ENCODE measurements around the gene ARHGAP26.

ARHGAP26 gene

DNA sequence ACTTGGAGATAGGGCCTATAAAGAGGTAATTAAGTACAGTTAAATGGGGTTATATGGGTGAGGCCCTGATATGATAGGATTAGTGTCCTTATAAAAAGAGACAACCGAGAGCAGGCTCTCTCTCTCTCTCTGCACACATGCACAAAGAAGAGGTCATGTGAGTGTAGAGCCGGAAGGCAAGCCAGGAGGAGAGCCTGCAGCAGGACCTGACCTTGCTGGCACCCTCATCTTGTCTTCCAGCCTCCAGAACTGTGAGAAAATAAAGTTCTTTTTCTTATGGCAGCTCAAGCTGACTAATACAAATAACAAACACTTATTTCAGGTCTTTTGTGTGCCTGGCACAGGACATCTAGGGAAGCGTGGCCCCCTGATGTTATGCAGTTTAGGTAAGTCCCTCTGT is 62.1 kb downstream of the ARHGAP26 start:
- no peak for DNase-seq

DNA sequence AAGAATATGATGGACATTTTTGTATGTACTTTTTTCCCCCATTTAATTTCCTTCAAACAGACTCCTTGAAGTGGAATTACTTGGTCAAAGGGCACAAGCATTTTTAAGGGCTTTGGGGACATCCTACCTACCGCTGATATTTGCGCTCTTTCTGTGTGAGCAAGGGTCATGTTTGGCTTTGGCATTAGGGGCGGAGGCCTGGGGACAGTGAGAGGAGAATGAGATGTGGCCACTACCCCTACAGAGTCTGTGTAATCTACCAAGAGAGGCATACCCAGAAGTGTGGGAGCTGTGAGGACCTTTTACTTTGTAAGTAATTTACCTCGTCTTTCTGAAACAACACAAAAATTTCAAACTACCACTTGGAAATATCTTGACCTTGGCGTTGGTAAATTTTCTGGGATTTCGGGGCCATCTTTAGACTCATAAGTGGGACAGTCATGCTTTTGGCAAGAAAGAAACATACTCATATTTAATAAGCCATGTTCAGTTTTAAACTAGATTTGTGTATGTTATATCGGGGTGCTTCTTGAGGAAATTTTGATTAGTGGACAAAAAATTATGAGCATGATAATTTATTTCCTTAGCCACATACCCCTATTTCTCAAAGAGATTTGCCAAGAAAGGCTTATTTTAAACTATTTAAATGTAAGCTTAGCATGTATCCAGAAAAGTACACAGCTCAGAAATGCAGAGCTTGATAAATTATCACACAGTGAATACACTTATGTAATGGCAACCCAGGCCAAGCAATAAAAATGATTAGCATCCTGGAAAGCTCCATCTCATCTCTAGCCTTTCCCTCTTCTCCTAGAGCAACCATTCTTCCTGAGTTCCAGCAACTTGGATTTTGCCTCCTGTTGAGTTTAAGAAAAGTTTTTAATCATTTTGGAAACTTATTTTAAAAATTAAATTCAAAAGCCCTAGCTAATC is 63.6 kb downstream of the ARHGAP26 start:
- DNase-seq: no peak

DNA sequence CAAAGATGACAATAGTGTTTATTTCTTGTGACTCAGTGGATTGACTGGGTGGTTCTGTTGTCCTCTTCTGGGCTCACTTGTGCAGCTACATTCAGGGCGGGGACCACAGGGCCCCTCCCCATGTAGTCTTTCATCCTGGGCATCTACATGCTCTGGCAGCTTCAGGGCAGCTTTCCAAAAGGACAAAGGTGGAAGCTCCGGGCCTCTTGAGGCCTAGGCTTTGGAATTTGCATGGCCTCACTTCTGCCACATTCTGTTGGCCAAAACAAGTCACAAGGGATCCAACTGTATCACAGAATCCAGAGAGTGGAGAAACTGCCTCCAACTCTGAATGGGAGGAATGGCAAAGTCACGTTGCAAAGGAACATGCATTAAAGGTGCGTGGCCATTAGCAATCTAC is 64.3 kb downstream of the ARHGAP26 start:
- DNase-seq: no peak

DNA sequence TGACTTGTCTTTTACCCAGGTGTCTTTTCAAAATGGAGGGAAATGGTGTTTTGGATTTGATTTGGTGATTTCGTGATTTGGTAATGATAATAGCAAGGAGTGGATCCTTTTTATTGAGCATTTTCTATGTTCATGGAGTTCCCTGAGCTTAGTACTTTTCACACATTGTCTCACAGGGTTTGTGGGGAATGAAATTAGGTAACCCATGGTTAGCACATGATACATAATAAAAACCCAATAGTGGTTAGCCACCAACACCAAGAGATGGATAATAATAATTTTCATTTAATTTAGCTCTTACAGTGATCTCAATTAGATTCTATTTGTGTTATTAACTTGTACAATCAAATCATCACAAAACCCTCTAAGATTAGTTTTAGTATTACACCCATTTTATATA is 65.4 kb downstream of the ARHGAP26 start:
- no peak for DNase-seq

DNA sequence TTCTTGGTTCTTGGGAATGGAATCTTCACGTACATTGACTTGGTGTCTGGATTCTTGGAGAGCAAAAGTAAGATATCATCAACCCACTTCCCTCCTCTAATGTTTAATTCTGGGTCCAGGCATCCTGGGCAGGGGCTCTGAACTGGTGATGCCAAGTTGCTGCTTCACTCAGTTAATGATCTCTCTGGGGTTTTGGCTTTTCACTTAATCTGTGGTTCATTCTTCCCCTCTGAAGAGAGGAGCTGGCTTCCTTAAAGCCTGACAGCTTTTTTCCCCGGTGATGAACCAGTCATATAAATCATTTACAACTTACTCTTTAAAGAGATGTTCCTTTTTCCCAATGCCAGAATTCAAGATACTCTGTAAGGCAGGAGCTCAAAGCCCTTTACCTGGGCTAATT is 65.9 kb downstream of the ARHGAP26 start:
- no peak for DNase-seq

DNA sequence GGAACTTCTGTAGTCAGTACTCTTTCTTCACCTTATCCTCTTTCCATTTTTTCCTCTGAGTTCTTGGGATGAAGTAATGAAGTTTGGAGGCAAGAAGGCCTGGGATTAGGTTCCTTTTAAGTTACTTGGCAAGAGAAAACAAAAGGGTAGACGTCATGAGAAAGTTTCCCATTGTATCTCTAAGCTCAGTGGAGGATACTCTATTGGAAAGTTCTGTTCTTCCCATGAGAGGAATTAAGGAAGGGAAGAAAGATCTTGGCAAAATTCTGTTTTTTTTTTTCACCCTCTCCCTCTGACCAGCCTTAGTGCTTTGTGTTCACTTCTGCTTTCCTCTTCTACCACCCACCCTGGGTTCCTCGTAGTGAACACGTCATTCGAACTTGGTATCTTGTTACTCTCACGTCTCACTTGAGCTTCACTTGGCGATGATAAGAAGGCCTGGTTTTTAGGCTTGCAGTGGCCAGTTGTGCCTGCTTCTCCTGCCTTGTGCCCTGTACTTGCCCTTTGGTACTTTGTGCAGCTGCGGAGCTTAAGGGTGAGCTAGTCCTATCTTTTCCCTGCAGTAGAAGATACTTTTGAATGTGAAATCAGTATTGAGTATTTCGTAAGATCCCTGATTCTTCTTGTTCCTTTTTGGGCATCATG is 67.0 kb downstream of the ARHGAP26 start:
- no peak for DNase-seq

DNA sequence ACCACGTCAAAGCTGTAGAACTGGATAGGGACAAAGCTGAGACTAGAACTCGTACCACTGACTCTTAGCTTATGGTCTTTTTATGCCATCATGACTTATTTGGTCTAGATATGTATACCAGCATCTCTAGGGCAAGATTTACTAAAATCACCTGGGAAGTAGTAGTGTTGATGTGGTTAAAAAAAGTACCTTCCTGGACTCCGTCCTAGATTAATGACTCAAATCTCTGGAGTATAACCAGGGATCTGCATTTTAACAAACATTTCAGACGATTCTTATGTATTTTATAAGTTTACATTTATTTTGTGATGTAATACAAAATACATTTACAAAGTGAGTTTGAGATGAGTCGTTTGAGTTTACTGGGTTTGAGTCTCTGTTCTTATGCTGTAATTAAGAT is 68.7 kb downstream of the ARHGAP26 start:
- DNase-seq: no peak

DNA sequence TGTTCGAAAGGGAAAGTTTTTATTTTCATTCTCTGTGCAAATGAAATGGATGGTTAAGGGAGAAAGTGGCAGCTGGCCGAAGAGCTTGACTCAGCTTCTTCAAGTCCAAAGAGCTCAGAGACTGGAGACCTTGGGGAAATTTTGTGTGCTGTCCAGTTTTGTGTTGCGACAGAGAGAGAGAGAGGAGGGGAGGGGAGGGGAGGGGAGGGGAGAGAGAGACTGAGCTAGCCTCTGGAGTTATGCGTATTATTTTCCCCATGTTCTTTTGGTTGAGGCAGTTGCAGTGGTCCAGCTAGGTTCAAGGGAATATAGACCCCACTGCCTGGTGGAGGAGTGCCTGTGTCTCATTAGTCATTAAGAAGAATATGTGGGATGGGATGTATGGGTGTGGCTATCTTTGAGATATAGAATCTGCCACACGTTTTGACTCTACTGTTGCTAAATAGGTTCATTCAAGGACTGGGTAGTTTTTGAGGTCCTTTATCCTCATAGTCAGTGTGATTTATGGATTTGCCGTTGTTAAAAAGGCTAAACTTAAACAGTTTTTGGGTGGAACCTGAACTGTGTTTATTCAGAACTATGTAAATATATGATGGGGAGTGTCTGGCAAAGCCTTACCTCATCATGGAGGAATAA is 69.7 kb downstream of the ARHGAP26 start:
- DNase-seq: no peak

DNA sequence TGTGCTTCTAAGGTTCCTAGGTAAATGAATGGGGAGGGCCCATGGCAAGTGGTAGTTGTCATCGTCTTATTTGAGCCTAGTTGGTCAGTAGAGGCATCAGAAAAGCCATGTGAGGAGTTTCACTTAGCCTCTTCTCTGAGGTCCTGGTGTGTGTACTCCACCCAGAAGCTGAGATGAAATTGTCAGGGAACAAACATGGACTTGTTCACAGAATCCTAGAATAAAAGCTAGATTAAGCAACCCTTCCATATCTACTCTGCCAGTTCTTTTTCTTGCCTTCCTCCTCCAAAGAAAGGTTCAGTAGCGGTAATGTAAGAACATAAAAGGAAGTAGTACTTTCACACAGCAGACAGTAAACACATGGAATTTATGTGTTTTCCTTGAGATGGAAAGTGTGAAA is 70.4 kb downstream of the ARHGAP26 start:
- DNase-seq: no peak

DNA sequence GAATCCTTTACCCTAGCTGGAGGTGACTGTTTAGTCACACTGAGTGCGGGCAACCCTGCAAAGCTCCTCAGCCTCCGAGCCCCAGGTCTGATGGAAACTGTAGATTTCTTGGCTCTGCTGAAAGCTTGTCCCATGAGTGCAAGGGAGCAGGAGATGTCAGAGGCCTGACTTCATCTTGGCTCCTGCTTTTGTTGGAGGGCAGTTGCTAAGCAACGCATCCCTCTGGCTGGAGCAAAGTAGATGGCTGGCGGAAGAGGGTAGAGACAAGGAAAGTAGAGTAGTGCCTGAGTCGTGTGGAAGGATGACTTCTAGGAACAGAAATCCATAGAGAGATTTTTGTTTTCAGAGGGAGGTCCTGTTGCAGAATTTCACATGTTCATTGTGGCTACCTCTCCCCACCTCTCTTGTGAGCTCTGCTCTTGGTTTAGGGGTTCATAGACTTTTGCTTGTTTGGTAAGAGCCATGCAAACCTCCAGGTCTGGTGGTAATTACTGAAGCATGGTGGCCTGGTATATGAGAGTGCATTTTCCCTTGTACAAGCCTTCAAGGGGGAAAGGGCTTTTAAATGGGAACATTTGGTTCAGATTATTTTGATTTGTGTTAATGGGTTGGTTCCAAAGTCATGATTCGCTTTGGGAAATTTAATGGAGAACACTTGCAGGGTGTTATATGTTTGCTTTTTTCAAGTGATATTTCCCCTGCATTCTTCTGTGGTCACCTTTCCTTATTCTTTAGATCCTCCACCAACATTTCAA is 71.5 kb downstream of the ARHGAP26 start:
- no peak for DNase-seq

DNA sequence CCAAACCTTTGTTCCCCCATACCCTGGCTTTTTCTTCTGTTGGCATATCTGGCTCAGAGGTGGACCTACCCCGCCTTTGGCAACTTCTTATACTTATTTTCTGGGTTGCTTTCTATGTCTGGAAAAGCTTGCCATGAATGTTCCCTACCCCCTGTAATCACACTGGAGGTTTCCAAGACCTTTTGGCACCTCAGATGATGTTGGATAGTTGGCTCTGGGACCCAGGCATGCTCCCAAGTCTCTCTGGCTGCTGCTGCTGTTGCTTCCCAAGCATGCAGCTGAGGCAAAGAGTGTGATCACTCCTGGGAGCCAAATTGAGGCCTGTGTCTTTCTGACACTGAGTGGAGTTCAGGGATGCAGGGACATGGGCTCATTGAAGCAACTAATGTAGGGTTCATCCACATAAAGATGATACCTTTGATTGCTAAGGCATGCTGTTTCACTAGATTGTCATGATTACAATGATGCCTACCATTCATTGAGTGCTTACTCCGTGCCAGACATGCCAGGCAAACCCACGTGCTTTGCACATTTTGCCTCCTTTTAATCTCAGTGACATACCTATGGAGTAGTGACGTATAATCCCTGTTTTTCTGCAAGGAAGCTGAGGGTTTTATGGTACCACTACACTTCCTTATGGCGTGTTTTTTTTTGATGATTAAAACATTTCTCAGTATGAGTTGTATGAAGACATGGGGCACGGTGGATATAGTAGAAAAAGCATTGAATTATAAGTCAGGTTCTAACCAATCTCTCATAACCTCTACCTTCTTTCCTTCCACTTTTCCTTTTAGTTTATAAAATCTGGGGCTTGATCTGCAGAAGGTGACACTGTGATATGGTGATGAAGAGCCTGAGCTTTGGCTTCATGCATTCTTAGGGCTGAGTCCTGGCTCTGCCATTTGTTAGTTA is 73.1 kb downstream of the ARHGAP26 start:
- DNase-seq: no peak

DNA sequence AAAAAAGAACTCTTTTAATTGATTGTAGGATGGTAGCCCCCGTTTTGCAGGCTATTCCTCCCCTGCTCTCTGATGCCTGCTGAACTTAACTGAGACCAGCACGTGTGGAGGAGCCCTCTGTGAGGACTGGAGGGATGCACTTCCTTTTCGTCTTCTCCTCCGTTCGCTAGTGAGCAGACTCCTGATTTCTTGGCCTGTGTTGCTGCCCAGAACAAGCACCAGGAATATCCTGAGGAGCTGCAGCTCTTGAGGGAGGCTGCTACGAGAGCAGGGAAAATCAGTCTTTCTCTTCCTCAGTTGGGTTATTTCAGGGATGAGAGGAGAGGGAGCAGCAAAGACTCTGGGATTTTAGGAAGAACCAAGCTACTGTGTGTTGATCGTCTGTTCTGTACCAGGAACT is 74.7 kb downstream of the ARHGAP26 start:
- DNase-seq: no peak

DNA sequence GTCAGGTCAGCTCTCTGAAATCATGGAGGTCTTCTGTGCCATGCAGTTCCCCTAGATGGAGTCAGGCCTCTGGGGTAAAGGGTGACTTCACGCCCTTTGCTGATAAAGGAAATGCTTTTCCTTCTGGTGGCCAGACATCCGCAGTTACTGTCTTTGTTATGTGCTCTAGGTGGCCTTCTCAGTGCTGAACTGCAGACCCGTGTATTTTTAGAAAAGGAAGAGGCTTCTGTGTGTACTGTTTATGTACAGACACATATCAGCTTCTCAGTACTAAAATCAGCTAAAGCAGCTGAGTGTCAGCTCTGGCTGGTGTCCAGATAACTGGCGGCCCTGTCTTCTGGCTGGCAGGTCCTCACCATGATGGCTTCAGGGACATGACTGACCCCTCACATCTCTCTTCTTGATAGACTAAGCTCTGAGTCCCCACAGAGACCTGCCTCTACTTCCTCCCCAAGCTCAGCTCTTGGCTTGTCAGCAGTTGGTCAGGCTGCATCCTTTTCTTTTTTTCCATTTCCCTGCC is 75.3 kb downstream of the ARHGAP26 start:
- DNase-seq: peak in 1 of 5 donors; percentile 30

DNA sequence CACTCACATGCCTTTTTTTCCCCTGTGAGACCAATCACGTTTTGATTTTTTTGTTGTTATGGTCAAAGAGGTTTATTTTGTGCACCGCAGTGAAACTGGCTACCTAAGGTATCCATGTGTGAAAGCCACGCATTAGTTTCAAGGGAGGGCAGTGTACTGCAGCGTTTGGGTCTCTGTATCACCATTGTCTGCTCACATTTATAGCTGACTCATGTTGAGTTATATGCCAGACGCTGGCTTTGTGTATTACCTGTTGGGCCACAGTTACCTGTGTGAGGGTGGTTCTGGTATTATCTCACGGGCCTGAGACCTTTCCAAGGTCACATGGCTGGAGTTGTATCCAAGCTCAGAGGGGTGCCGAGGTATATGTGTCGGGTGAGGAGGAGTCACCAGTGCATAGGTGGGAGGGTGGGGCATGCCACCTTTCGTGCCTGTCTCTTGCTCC is 75.8 kb downstream of the ARHGAP26 start:
- no peak for DNase-seq

DNA sequence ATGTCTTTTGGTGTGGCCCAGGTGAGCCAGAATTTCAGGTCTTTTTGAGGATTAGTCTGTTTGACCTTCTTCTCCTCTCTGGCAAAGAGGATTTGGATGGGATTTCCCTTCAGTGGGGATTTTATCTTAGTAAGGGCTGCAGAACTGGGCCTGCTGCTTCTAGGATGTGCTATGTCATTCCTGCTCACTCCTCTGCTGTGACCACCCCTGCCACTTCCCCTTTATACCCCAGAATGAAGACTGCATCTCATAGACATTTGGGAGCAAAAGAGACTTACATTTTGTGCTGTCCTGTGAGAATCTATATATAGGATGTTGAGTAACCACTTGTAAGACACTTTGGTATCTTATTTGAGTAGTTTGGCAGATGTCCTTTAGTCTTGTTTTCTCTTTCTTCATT is 76.2 kb downstream of the ARHGAP26 start:
- no peak for DNase-seq

DNA sequence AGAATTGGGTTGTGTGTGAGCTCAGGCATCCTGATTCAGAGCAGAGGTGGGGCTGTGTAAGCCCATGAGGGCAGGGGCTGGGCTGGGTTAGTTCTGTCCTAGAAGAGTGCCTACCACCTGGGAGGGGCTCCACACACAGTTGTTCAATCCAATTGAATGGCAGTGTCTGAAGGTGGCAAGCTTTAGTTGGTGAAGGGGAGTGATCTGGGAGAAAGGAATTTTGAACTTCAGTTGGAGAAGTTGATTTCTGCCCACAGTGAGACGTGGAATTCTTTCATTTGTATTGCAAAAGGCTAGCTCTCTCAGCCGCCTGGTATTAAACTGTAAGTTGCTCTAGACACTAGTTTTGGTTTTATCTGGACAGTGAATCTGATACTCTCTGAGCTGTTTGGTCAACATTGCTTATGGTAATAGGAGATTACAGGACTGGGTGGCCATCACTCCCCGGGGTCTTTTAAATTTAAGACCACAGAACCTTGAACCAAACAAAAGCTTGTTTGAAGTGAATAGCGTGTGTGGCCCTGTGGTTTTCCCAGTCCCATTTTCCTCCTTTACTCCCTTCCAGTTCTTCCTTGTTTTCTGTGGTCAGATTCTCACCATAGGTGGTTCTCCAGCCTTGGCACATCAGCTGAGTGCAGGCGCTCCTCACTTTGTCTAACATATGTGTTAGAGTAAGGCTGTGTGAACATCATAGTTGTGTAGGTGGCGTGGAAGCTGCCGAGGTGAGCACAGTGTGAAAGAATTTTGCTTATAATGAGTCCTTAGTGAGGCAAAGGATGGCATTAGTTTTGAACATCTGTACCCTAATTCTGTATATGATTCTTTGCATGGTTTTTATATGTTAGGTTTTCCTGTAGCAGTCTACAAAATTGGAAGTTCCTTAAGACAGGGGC is 78.0 kb downstream of the ARHGAP26 start:
- DNase-seq: no peak

DNA sequence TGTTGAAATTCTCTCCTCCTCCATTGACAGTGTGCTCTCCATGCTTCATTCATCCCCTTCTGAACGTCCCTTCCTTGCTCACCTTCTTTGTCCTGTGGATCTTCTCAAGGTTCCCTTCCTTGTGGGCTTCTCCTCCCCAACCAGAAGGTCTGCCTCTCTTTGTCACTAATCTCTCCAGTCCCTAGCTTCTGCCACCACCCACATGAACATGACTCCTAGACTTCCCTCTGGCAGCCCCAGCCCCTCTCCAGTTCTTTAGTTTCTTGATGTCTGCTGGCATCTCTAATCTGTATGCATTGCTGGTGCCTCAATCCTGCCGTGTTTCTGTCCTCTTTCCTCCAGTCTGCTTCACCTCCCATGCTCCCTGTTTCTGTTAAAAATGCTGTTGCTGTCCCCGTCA is 79.3 kb downstream of the ARHGAP26 start:
- no peak for DNase-seq

DNA sequence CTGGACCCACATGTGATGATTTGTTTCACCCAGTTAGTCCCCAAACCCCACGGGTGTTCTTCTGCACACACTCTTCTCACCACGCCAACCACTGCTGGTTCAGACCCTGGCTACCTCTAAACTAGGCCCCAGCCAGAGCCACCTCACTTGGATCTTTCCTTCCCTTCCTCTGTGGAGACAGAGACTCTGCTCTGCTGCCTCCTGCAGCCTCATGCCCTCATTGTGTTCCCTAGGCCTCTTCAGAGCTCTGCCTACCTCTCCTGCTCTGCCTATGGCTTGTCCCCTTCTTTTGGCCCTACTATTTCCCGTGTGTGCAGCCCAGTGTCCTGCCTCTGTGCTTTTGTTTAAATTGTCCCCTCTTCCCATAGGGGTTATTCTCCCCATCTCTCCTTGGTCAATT is 79.7 kb downstream of the ARHGAP26 start:
- DNase-seq: no peak

DNA sequence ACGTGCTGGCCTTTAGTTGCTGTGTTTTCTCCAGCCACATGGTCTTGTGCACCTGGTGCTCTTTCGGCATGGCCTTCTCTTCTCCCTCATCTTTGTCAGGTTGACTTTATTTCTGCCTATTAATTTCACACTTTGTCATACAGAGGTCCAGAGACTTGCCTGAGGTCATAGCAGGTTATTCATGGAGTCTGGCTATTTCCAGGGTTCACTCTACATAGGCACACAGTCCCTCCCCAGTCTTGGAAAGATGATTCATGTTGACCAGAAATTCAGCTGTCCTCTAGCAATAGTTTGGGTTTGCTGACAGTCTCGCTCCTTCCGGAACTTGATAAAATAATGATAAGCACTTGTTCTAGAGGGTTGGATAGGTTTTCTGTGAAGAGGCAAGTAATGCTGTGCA is 81.6 kb downstream of the ARHGAP26 start:
- no peak for DNase-seq

DNA sequence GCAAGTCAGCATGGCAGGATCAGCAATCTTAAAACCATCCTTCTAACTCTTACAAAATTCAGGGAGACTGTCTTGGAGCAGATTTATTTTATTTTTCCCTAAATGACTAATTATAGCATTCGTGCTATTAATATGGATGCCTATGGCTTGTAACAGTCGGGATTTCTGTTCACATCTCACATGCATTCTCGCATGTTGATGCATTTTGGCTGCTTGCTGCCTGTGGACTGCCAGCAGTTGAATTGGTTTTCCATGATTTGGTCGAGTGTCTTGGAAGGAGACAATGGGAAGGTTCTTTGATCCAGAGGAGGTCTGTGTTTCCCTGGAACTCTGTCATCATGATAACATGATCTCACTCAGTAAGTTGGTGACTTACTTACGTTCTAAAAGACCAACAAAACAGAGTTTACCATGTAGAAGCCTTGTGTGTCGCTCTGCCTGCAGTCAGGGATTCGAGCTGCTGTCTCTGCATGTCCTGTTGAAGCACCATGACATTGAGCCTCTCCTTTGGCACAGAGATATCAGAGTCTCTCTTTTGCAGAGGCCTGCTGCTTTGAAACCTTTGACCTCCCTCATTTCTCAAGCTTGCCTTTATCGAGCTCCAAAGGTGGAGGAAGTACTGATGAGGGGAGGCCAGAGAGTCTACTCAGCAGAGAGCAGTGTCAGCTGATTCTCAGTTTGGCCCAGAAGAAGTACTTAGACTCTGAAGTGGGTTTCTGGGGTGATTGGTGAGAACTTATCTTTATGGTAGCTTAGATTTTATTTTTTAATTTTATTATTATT is 82.4 kb downstream of the ARHGAP26 start:
- no peak for DNase-seq

Measured in T-helper 1 cell (primary cell).